ENCODE results near the gene ABCB9. TPM values are rescaled to one million over a fixed set of nuclear protein-coding genes. Genes with fewer than 3 reads are reported as not detected.

The ABCB9 gene
- total and polyA plus RNA-seq, 9 donors: 1.7 to 14.3 (median 5.5) TPM

- no peak for DNase-seq
- Histone ChIP-seq H3K4me3 (no peak overlapping the region), H3K27me3 (no peaks in the 10 kb centered on the region), H3K27ac (no peak overlapping the region), H3K9me3 (no peaks in the 10 kb centered on the region), H3K4me1 (ENCODE audit: insufficient read depth) (no peaks in the 10 kb centered on the region), H3K36me3 (no peaks in the 10 kb centered on the region)
- 68 to 76% (median 69%) methylated on average over 12 of the region's 12 CpGs for WGBS, 3 donors
- intact Hi-C loops (cut with DNase I): no loop called here
- no peak for TF ChIP-seq POLR2A (IDR thresholded peaks at IDR 0.05)
- TF ChIP-seq, protein P1, sequence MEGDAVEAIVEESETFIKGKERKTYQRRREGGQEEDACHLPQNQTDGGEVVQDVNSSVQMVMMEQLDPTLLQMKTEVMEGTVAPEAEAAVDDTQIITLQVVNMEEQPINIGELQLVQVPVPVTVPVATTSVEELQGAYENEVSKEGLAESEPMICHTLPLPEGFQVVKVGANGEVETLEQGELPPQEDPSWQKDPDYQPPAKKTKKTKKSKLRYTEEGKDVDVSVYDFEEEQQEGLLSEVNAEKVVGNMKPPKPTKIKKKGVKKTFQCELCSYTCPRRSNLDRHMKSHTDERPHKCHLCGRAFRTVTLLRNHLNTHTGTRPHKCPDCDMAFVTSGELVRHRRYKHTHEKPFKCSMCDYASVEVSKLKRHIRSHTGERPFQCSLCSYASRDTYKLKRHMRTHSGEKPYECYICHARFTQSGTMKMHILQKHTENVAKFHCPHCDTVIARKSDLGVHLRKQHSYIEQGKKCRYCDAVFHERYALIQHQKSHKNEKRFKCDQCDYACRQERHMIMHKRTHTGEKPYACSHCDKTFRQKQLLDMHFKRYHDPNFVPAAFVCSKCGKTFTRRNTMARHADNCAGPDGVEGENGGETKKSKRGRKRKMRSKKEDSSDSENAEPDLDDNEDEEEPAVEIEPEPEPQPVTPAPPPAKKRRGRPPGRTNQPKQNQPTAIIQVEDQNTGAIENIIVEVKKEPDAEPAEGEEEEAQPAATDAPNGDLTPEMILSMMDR (IDR thresholded peaks at IDR 0.05): no peak
- TF ChIP-seq EP300 (IDR thresholded peaks at IDR 0.05): no peak
These were observed 37.7 kb downstream of the ABCB9 start for GRCh38 chr12:122928404-122929147.

DNA sequence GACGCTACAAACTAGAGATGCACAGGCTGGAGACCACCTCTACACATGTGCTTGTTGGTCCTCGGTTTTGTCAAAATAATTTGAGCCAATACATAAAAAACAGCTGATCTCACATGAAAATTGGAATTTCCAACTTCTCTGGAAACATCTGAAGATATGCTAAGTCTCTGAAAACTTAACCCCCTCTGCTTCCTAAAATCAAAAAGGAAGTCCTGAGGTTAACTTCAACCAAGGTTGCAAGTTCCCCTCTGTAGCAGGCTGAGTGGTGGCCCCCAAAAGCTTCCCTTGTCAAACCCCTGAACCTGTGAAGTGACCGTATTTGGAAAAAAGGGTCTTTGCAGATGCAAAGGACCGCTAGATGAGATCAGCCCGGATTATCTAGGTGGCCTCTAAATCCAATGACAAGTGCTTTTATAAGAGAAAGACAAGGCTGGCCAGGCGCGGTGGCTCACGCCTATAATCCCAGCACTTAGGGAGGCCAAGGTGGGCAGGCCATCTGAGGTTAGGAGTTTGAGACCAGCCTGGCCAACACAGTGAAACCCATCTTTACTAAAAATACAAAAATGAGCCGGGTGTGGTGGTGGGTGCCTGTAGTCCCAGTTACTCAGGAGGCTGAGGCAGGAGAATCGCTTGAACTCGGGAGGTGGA is 38.4 kb downstream of the ABCB9 start:
- H3K36me3 ChIP-seq: no peaks in the 10 kb centered on the region
- no peaks in the 10 kb centered on the region for H3K4me1 ChIP-seq (ENCODE audit: insufficient read depth)
- H3K4me3 ChIP-seq: no peak overlapping the region
- intact Hi-C loops (cut with DNase I): no loop called here
- H3K9me3 ChIP-seq: no peaks in the 10 kb centered on the region
- no peak for DNase-seq
- no peak for TF ChIP-seq POLR2A (IDR thresholded peaks at IDR 0.05)
- TF ChIP-seq EP300 (IDR thresholded peaks at IDR 0.05): no peak
- TF ChIP-seq, protein P1 (IDR thresholded peaks at IDR 0.05): no peak
- no peaks in the 10 kb centered on the region for H3K27me3 ChIP-seq
- 83 to 91% (median 88%) methylated on average over 11 of the region's 11 CpGs for WGBS, 3 donors
- H3K27ac ChIP-seq: no peak overlapping the region

- no peaks in the 10 kb centered on the region for H3K27me3 ChIP-seq
- WGBS, 3 donors: 63 to 74% (median 68%) methylated on average over 8 of the region's 8 CpGs
- no peaks in the 10 kb centered on the region for H3K9me3 ChIP-seq
- TF ChIP-seq POLR2A (IDR thresholded peaks at IDR 0.05): no peak
- DNase-seq: no peak
- H3K4me1 ChIP-seq (ENCODE audit: insufficient read depth): peaks cover 6% of the 10 kb centered on the region
- no peak overlapping the region for H3K27ac ChIP-seq
- no peak overlapping the region for H3K4me3 ChIP-seq
- intact Hi-C loops (cut with DNase I): no loop called here
- no peaks in the 10 kb centered on the region for H3K36me3 ChIP-seq
These were observed 44.3 kb downstream of the ABCB9 start for GRCh38 chr12:122921917-122922316.

DNA sequence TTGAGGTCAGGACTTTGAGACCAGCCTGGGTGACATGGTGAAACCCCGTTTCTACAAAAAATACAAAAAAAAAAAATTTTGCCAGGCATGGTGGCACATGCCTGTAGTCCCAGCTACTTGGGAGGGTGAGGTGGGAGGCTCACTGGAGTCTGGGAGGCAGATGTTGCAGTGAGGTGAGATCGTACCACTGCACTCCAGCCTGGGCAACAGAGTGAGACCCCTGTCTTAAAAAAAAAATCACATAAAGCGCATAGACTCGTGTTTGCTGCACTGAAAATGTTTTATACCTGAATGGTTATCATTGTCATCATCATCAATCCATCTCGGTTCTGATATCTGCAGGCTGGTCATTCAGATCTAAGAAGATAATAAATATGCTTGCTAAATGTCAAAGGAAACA is 45.6 kb downstream of the ABCB9 start:
- intact Hi-C loops (cut with DNase I): no loop called here
- no peak overlapping the region for H3K27ac ChIP-seq
- no peaks in the 10 kb centered on the region for H3K9me3 ChIP-seq
- no peaks in the 10 kb centered on the region for H3K27me3 ChIP-seq
- no peak for DNase-seq
- no peak overlapping the region for H3K4me3 ChIP-seq
- no peak for TF ChIP-seq POLR2A (IDR thresholded peaks at IDR 0.05)
- TF ChIP-seq, protein P1 (IDR thresholded peaks at IDR 0.05): no peak
- no peak for TF ChIP-seq EP300 (IDR thresholded peaks at IDR 0.05)
- H3K4me1 ChIP-seq (ENCODE audit: insufficient read depth): peaks cover 6% of the 10 kb centered on the region
- 84 to 91% (median 86%) methylated on average over 5 of the region's 5 CpGs for WGBS, 3 donors
- H3K36me3 ChIP-seq: no peaks in the 10 kb centered on the region

- intact Hi-C loops (cut with DNase I): no loop called here
- Histone ChIP-seq H3K4me3 (no peak overlapping the region), H3K9me3 (no peaks in the 10 kb centered on the region), H3K27ac (no peak overlapping the region), H3K4me1 (ENCODE audit: insufficient read depth) (peaks cover 6% of the 10 kb centered on the region), H3K27me3 (no peaks in the 10 kb centered on the region), H3K36me3 (no peaks in the 10 kb centered on the region)
- 33 to 43% (median 43%) methylated on average over 2 of the region's 2 CpGs for WGBS, 3 donors
- no peak for DNase-seq
- TF ChIP-seq POLR2A (IDR thresholded peaks at IDR 0.05) (no peak), EP300 (IDR thresholded peaks at IDR 0.05) (no peak)
- TF ChIP-seq, protein P1 (IDR thresholded peaks at IDR 0.05): no peak
These were observed 47.4 kb downstream of the ABCB9 start for GRCh38 chr12:122918827-122919226.
